ENCODE results near the gene ADAMTS4.

The ADAMTS4 gene

DNA sequence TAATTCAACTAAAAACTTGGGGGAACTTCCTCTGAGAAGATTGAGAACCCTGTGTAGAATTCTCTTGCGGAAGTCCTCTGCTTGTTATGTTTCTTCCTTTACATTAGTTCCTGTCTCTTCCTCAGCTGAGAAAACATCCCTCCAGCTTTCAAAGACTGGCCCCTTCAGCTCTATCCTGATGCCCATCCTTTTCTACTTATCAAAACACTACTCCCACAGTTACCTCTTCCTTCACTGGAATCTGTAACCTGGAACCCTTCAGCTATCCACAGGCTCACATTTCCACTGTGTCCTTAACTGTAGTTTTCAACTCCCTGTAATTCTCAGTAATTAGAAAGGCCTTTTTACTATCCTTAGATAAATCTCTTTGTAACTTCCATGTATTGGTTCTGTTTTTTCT, 60.4 kb downstream of the ADAMTS4 start:
- no peak for DNase-seq

GRCh38 chr1:161137881-161138280, 61.0 kb downstream of the ADAMTS4 start:
- no peak for DNase-seq

Data from activated naive CD4-positive, alpha-beta T cell (primary cell).